ENCODE results near the gene NTM.

NTM gene

GRCh38 chr11:131373756-131374155 is 3.3 kb downstream of the NTM start:
- DNase-seq = no peak

- no peak for DNase-seq
Observed at GRCh38 chr11:131375421-131375820, 5.0 kb downstream of the NTM start.

GRCh38 chr11:131375915-131376314 is 5.5 kb downstream of the NTM start:
- DNase-seq = no peak

GRCh38 chr11:131378931-131379330 is 8.5 kb downstream of the NTM start:
- no peak for DNase-seq

GRCh38 chr11:131385763-131386390 is 15.5 kb downstream of the NTM start:
- no peak for DNase-seq

GRCh38 chr11:131386408-131386807 is 16.0 kb downstream of the NTM start:
- no peak for DNase-seq

- no peak for DNase-seq
Observed at GRCh38 chr11:131388030-131388429, 17.6 kb downstream of the NTM start.

GRCh38 chr11:131389582-131389981 is 19.2 kb downstream of the NTM start:
- no peak for DNase-seq

GRCh38 chr11:131391176-131391575 is 20.8 kb downstream of the NTM start:
- no peak for DNase-seq

GRCh38 chr11:131392528-131393255 is 22.3 kb downstream of the NTM start:
- DNase-seq = no peak

- DNase-seq = no peak
Observed at GRCh38 chr11:131393691-131394090, 23.3 kb downstream of the NTM start.

GRCh38 chr11:131397675-131398074 is 27.3 kb downstream of the NTM start:
- DNase-seq = no peak

- DNase-seq = no peak
Observed at GRCh38 chr11:131402040-131402439, 31.6 kb downstream of the NTM start.

- DNase-seq = no peak
Observed at GRCh38 chr11:131404010-131404409, 33.6 kb downstream of the NTM start.

- no peak for DNase-seq
Observed at GRCh38 chr11:131408025-131408640, 37.7 kb downstream of the NTM start.

GRCh38 chr11:131409345-131409744 is 38.9 kb downstream of the NTM start:
- no peak for DNase-seq

- no peak for DNase-seq
Observed at GRCh38 chr11:131411636-131412035, 41.2 kb downstream of the NTM start.

GRCh38 chr11:131412061-131412460 is 41.6 kb downstream of the NTM start:
- DNase-seq = no peak

GRCh38 chr11:131413217-131413616 is 42.8 kb downstream of the NTM start:
- DNase-seq = no peak

GRCh38 chr11:131418189-131418588 is 47.8 kb downstream of the NTM start:
- DNase-seq = no peak

- no peak for DNase-seq
Observed at GRCh38 chr11:131421066-131421855, 50.8 kb downstream of the NTM start.

- DNase-seq = no peak
Observed at GRCh38 chr11:131422029-131422428, 51.6 kb downstream of the NTM start.

GRCh38 chr11:131422496-131422895 is 52.1 kb downstream of the NTM start:
- DNase-seq = no peak

- no peak for DNase-seq
Observed at GRCh38 chr11:131423688-131424087, 53.3 kb downstream of the NTM start.
